BE2C (cell line): ENCODE results near the gene PEPD.

ENCODE experiments used
- DNase-seq: peaks from one replicate; pipeline ENCODE4 v3.0.0-alpha.2; 2020
- H3K27me3 ChIP-seq: fragments of 250-450 bp; sonication (Bioruptor Pico); 2 replicates; pipeline ENCODE4 v1.5.1; 2020; ENCODE audit warnings: mild to moderate bottlenecking
- H3K36me3 ChIP-seq: fragments of 250-450 bp; sonication (Bioruptor Pico); 2 replicates; pipeline ENCODE4 v1.5.1; 2020; ENCODE audit warnings: mild to moderate bottlenecking
- H3K4me1 ChIP-seq: fragments of 250-450 bp; sonication (Bioruptor Pico); 2 replicates; pipeline ENCODE4 v1.5.1; 2020
- H3K4me3 ChIP-seq: 2 replicates; pipeline ENCODE4 v1.5.1; 2011; ENCODE audit warnings: low read depth, low read length
- H3K9me3 ChIP-seq: fragments of 250-450 bp; sonication (Bioruptor Pico); 2 replicates; pipeline ENCODE4 v1.5.1; 2020
- CTCF ChIP-seq: IDR thresholded peaks from 2 replicates; pipeline ENCODE4 v1.5.1; 2012; ENCODE audit warnings: mild to moderate bottlenecking, low read depth, low read length

The PEPD gene

GRCh38 chr19:33552191-33552927, 30.8 kb upstream of the PEPD start:
- no peak for DNase-seq
- no peak for TF ChIP-seq CTCF
- no peaks in the 10 kb centered on the region; the same call in 1 of the 2 replicates for H3K9me3 ChIP-seq

GRCh38 chr19:33551676-33552075, 30.1 kb upstream of the PEPD start:
- DNase-seq: no peak
- Histone ChIP-seq H3K27me3 (no peaks in the 10 kb centered on the region), H3K4me1 (0 out of 2 replicates have a peak, but pooled peaks cover 2% of the 10 kb centered on the region), H3K9me3 (no peaks in the 10 kb centered on the region; the same call in 1 of the 2 replicates), H3K36me3 (no peaks in the 10 kb centered on the region), H3K4me3 (no peak overlapping the region)
- TF ChIP-seq CTCF: no peak

More at GRCh38 chr19:33552191-33552927, 30.8 kb upstream of the PEPD start:
- Histone ChIP-seq H3K36me3 (no peaks in the 10 kb centered on the region), H3K4me1 (no peaks in the 10 kb centered on the region), H3K4me3 (no peak overlapping the region), H3K27me3 (no peaks in the 10 kb centered on the region)

GRCh38 chr19:33550768-33551167, 29.2 kb upstream of the PEPD start:
- Histone ChIP-seq H3K27me3 (no peaks in the 10 kb centered on the region), H3K4me3 (no peak overlapping the region), H3K4me1 (0 out of 2 replicates have a peak, but pooled peaks cover 2% of the 10 kb centered on the region), H3K9me3 (no peaks in the 10 kb centered on the region; the same call in 1 of the 2 replicates), H3K36me3 (no peaks in the 10 kb centered on the region)
- no peak for TF ChIP-seq CTCF
- DNase-seq: no peak

- H3K4me1 ChIP-seq: peaks cover 5% of the 10 kb centered on the region; the same call in 1 of the 2 replicates
- no peak for DNase-seq
- TF ChIP-seq CTCF: no peak
- H3K9me3 ChIP-seq: no peaks in the 10 kb centered on the region; the same call in 1 of the 2 replicates
- no peaks in the 10 kb centered on the region for H3K27me3 ChIP-seq
- no peaks in the 10 kb centered on the region for H3K36me3 ChIP-seq
- no peak overlapping the region for H3K4me3 ChIP-seq
Measured at GRCh38 chr19:33547676-33548075, 26.1 kb upstream of the PEPD start.

GRCh38 chr19:33546656-33547055, 25.1 kb upstream of the PEPD start:
- H3K4me1 ChIP-seq: peaks cover 10% of the 10 kb centered on the region
- TF ChIP-seq CTCF: no peak
- no peak for DNase-seq
- no peaks in the 10 kb centered on the region for H3K9me3 ChIP-seq
- H3K27me3 ChIP-seq: no peaks in the 10 kb centered on the region
- no peaks in the 10 kb centered on the region for H3K36me3 ChIP-seq
- H3K4me3 ChIP-seq: no peak overlapping the region
